WTC11 (cell line): ENCODE results near the gene NDUFB10. TPM values are rescaled to one million over a fixed set of nuclear protein-coding genes. Genes with fewer than 3 reads are reported as not detected.

Experiments
- ATAC-seq: fragments of 200-7000 bp; cut with Tn5 transposase; 2 replicates; pipeline ENCODE4 v1.10.0; 2021; ENCODE audit warnings: mild to moderate bottlenecking, moderate library complexity
- CTCF ChIA-PET: fragments of 300-600 bp; sonication (Branson Sonifier 250); formaldehyde crosslinking; loops from one replicate; lab custom pipeline; 2021; ENCODE audit warnings: antibody characterized with exemption; lab: Charles Lee
- POLR2A ChIA-PET: fragments of 350-600 bp; sonication (Branson Sonifier 250); formaldehyde crosslinking; loops from one replicate; lab custom pipeline; 2021; ENCODE audit warnings: antibody characterized with exemption; lab: Charles Lee
- DNase-seq: peaks from one replicate; pipeline ENCODE4 v3.0.0; 2021; ENCODE audit warnings: low spot score
- H3K27ac Mint-ChIP-seq: 2 replicates; pipeline ENCODE4 v1.8.0; 2021; ENCODE audit warnings: mixed read lengths
- H3K27me3 Mint-ChIP-seq: 2 replicates; pipeline ENCODE4 v1.8.0; 2021; ENCODE audit warnings: low read depth, mild to moderate bottlenecking, moderate library complexity, mixed read lengths
- H3K36me3 Mint-ChIP-seq: 2 replicates; pipeline ENCODE4 v1.8.0; 2021; ENCODE audit warnings: mixed read lengths
- H3K4me1 Mint-ChIP-seq: 2 replicates; pipeline ENCODE4 v1.8.0; 2022; ENCODE audit warnings: mixed read lengths
- H3K4me3 Mint-ChIP-seq: 2 replicates; pipeline ENCODE4 v1.8.0; 2021; ENCODE audit warnings: mild to moderate bottlenecking, moderate library complexity, mixed read lengths
- H3K9me3 Mint-ChIP-seq: 2 replicates; pipeline ENCODE4 v1.8.0; 2021; ENCODE audit warnings: mixed read lengths
- AFF4 ChIP-seq: sonication (generic); formaldehyde crosslinking; IDR thresholded peaks from 2 replicates; pipeline ENCODE4 v1.8.1; 2023; ENCODE audit warnings: mild to moderate bottlenecking, missing genetic modification reagents, borderline replicate concordance
- CBFB ChIP-seq: sonication (generic); formaldehyde crosslinking; IDR thresholded peaks from 2 replicates; pipeline ENCODE4 v1.8.1; 2022; ENCODE audit warnings: mild to moderate bottlenecking, low read depth, missing genetic modification reagents
- CREB1 ChIP-seq: sonication (generic); formaldehyde crosslinking; IDR thresholded peaks from 2 replicates; pipeline ENCODE4 v1.8.0; 2023; ENCODE audit warnings: mild to moderate bottlenecking, missing genetic modification reagents
- CREM ChIP-seq: sonication (generic); formaldehyde crosslinking; IDR thresholded peaks from 2 replicates; pipeline ENCODE4 v1.8.1; 2022; ENCODE audit warnings: mild to moderate bottlenecking, missing genetic modification reagents, moderate library complexity
- CTCF ChIP-seq: fragments of 200-600 bp; IDR thresholded peaks from 2 replicates; pipeline ENCODE4 v1.8.0; 2022; ENCODE audit warnings: antibody characterized with exemption
- ELF4 ChIP-seq: sonication (generic); formaldehyde crosslinking; IDR thresholded peaks from 2 replicates; pipeline ENCODE4 v1.8.1; 2022; ENCODE audit warnings: low read depth, mild to moderate bottlenecking, moderate library complexity, missing genetic modification reagents
- EMX1 ChIP-seq: fragments of 250-450 bp; sonication (Bioruptor Pico); IDR thresholded peaks from 2 replicates; pipeline ENCODE4 v1.8.0; 2021; ENCODE audit warnings: mild to moderate bottlenecking
- FOXK1 ChIP-seq: sonication (generic); formaldehyde crosslinking; IDR thresholded peaks from 2 replicates; pipeline ENCODE4 v1.8.0; 2022; ENCODE audit warnings: mild to moderate bottlenecking, moderate library complexity, missing genetic modification reagents
- GABPB1 ChIP-seq: sonication (generic); formaldehyde crosslinking; IDR thresholded peaks from 2 replicates; pipeline ENCODE4 v1.8.1; 2023; ENCODE audit warnings: mild to moderate bottlenecking, missing genetic modification reagents
- GRHL2 ChIP-seq: fragments of 250-450 bp; sonication (Bioruptor Pico); IDR thresholded peaks from 2 replicates; pipeline ENCODE4 v1.8.0; 2022; ENCODE audit warnings: mild to moderate bottlenecking, moderate library complexity; ENCODE audit not compliant: insufficient replicate concordance, severe bottlenecking
- IRF2 ChIP-seq: sonication (generic); formaldehyde crosslinking; IDR thresholded peaks from 2 replicates; pipeline ENCODE4 v1.8.0; 2022; ENCODE audit warnings: low read depth, missing genetic modification reagents, borderline replicate concordance
- KAT7 ChIP-seq: sonication (generic); formaldehyde crosslinking; IDR thresholded peaks from 2 replicates; pipeline ENCODE4 v1.8.1; 2023; ENCODE audit warnings: missing genetic modification reagents, mild to moderate bottlenecking, borderline replicate concordance
- NFE2L1 ChIP-seq: sonication (generic); formaldehyde crosslinking; IDR thresholded peaks from 2 replicates; pipeline ENCODE4 v1.8.1; 2023; ENCODE audit warnings: missing genetic modification reagents
- NR3C1 ChIP-seq: sonication (generic); formaldehyde crosslinking; conservative IDR thresholded peaks from 2 replicates; pipeline ENCODE4 v1.8.1; 2023; ENCODE audit warnings: low read depth, mild to moderate bottlenecking, missing genetic modification reagents
- PRRX2 ChIP-seq: fragments of 250-450 bp; sonication (Bioruptor Pico); IDR thresholded peaks from 2 replicates; pipeline ENCODE4 v1.8.0; 2021; ENCODE audit warnings: mild to moderate bottlenecking
- SMAD4 ChIP-seq: sonication (generic); formaldehyde crosslinking; IDR thresholded peaks from 2 replicates; pipeline ENCODE4 v1.8.0; 2022; ENCODE audit warnings: mild to moderate bottlenecking, missing genetic modification reagents
- ZNF263 ChIP-seq: sonication (generic); formaldehyde crosslinking; IDR thresholded peaks from 2 replicates; pipeline ENCODE4 v1.8.1; 2022; ENCODE audit warnings: low read depth, mild to moderate bottlenecking, moderate library complexity, missing genetic modification reagents
- ZNF317 ChIP-seq: sonication (generic); formaldehyde crosslinking; IDR thresholded peaks from 2 replicates; pipeline ENCODE4 v1.8.1; 2023; ENCODE audit warnings: low read depth, mild to moderate bottlenecking, moderate library complexity, missing genetic modification reagents, borderline replicate concordance
- ZNF671 ChIP-seq: fragments of 250-450 bp; sonication (Bioruptor Pico); IDR thresholded peaks from 2 replicates; pipeline ENCODE4 v1.8.0; 2021; ENCODE audit warnings: mild to moderate bottlenecking
- total RNA-seq: library from RNA; stranded (reverse); gene quantifications from 3 replicates; pipeline ENCODE4 v1.2.3, GENCODE V29; 2021
- TF ChIP-seq, protein P1 (sequence below): sonication (generic); formaldehyde crosslinking; IDR thresholded peaks from 2 replicates; pipeline ENCODE4 v1.8.0; 2022; ENCODE audit warnings: mild to moderate bottlenecking, missing genetic modification reagents
- TF ChIP-seq, protein P2 (sequence below): sonication (generic); formaldehyde crosslinking; IDR thresholded peaks from 2 replicates; pipeline ENCODE4 v1.8.0; 2022; ENCODE audit warnings: mild to moderate bottlenecking, missing genetic modification reagents

The NDUFB10 gene
- total RNA-seq, 1 experiment from 2014 or later = 228 TPM

- H3K27me3 Mint-ChIP-seq = peaks cover 48% of the 10 kb centered on the region
- POLR2A ChIA-PET = interaction anchor here (0.5 to 1.3 kb wide), 3 partner anchors 20 to 174 kb away, joined by 3 to 4 read pairs (median 3); partner anchors contain the start of genes RPS2 and TRAF7
- TF ChIP-seq ZNF263 (peak; percentile 18; the same call in 1 of the 2 replicates), CTCF (no peak), ZNF317 (CRISPR knock-in tag) (no peak), SMAD4 (no peak), EMX1 (CRISPR knock-in tag) (no peak), ELF4 (CRISPR knock-in tag) (0 out of 2 replicates have a peak, but pooled peaks have one; percentile 21), KAT7 (CRISPR knock-in tag) (0 out of 2 replicates have a peak, but pooled peaks have one; percentile 68), FOXK1 (0 out of 2 replicates have a peak, but pooled peaks have one; percentile 2)
- TF ChIP-seq, protein P1, sequence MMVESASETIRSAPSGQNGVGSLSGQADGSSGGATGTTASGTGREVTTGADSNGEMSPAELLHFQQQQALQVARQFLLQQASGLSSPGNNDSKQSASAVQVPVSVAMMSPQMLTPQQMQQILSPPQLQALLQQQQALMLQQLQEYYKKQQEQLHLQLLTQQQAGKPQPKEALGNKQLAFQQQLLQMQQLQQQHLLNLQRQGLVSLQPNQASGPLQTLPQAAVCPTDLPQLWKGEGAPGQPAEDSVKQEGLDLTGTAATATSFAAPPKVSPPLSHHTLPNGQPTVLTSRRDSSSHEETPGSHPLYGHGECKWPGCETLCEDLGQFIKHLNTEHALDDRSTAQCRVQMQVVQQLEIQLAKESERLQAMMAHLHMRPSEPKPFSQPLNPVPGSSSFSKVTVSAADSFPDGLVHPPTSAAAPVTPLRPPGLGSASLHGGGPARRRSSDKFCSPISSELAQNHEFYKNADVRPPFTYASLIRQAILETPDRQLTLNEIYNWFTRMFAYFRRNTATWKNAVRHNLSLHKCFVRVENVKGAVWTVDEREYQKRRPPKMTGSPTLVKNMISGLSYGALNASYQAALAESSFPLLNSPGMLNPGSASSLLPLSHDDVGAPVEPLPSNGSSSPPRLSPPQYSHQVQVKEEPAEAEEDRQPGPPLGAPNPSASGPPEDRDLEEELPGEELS (CRISPR knock-in tag) = 0 out of 2 replicates have a peak, but pooled peaks have one; percentile 0
- TF ChIP-seq, protein P2, sequence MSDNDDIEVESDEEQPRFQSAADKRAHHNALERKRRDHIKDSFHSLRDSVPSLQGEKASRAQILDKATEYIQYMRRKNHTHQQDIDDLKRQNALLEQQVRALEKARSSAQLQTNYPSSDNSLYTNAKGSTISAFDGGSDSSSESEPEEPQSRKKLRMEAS (CRISPR knock-in tag) = 0 out of 2 replicates have a peak, but pooled peaks have one; percentile 23
- TF ChIP-seq, all 79 proteins: peak for 6
- peak overlapping the region; percentile 81 for H3K4me3 Mint-ChIP-seq
- CTCF ChIA-PET = interaction anchor here (0.8 to 1.8 kb wide), 6 partner anchors 8 to 202 kb away, joined by 3 to 11 read pairs (median 3); partner anchors contain the start of genes NUBP2 and SPSB3
- no peaks in the 10 kb centered on the region for H3K9me3 Mint-ChIP-seq
- peak overlapping the region; percentile 63; the same call in 1 of the 2 replicates for H3K27ac Mint-ChIP-seq
- peaks cover 5% of the 10 kb centered on the region; the same call in 1 of the 2 replicates for H3K36me3 Mint-ChIP-seq
- DNase-seq = peak; percentile 46
- H3K4me1 Mint-ChIP-seq = peaks cover 34% of the 10 kb centered on the region
- ATAC-seq = no peak
These were observed 25.2 kb downstream of the NDUFB10 start for GRCh38 chr16:1984347-1985225.

DNA sequence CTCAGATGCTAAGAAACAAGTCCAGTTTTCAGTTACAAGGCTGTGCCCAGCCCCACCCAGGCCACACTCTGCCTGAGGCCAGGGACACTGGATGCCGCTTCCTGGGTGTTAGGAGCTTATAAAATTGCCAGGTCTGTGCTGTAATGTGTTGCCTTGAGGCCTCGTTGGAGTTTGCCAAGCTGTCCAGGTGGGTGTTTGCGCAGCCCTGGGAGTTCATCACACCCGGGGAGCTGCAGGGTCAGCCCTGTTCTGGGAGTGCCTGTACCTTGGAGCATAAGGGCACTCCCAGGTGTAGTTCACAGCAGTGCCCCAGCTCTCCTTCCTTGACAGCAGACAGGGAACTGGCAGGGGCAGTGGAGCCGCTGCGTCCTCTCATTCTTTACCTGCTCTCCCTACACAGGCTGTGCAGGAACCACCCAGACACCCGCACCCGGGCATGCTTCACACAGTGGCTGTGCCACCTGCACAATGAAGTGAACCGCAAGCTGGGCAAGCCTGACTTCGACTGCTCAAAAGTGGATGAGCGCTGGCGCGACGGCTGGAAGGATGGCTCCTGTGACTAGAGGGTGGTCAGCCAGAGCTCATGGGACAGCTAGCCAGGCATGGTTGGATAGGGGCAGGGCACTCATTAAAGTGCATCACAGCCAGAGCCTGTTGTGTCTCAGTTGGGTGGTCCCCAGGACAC is 26.3 kb downstream of the NDUFB10 start:
- H3K4me1 Mint-ChIP-seq = peaks cover 30% of the 10 kb centered on the region
- DNase-seq = no peak
- TF ChIP-seq CREM (CRISPR knock-in tag) (no peak), GRHL2 (CRISPR knock-in tag) (no peak), NFE2L1 (CRISPR knock-in tag) (no peak)
- TF ChIP-seq, all 79 proteins: peak for 0
- Mint-ChIP-seq H3K36me3 (peaks cover 5% of the 10 kb centered on the region; the same call in 1 of the 2 replicates), H3K27ac (no peak overlapping the region), H3K9me3 (no peaks in the 10 kb centered on the region), H3K4me3 (peak overlapping the region; percentile 81), H3K27me3 (peaks cover 40% of the 10 kb centered on the region)
- no peak for ATAC-seq
- ChIA-PET POLR2A (interaction anchor here (1.3 kb wide), 1 partner anchor 170 kb away, joined by 4 read pairs; the partner anchor contains the start of gene TRAF7), CTCF (interaction anchor here (1.4 to 1.8 kb wide), 2 partner anchors 18 to 31 kb away, joined by 4 to 11 read pairs; no protein-coding TSS in a partner anchor)

DNA sequence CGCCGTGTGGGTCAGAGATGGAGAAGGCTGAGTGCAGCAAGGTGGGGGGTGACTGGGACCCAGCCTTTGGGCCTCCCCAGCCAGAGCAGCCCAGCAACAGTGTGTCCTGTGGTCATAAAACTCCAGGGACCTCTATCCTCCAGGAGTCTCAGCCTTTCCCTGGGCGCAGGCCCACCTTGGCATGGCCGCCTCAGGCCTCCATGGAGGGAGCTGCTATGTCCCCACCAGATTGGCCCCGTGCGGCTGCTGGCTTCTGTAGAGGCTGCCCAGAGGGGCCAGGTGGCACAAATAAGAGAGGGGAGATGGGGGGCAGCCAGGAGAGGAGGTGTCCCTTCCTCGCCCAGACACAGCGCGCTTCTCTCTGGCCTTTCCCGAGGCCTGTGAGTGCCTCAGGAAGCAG is 27.9 kb downstream of the NDUFB10 start:
- ATAC-seq (no peak), DNase-seq (no peak)
- Mint-ChIP-seq H3K9me3 (no peaks in the 10 kb centered on the region), H3K27me3 (peaks cover 36% of the 10 kb centered on the region), H3K27ac (no peak overlapping the region), H3K4me1 (peaks cover 28% of the 10 kb centered on the region), H3K4me3 (no peak overlapping the region), H3K36me3 (peaks cover 5% of the 10 kb centered on the region; the same call in 1 of the 2 replicates)
- CTCF ChIA-PET = interaction anchor here (1.9 to 2.1 kb wide), 2 partner anchors 17 to 153 kb away, joined by 6 to 9 read pairs; no protein-coding TSS in a partner anchor
- POLR2A ChIA-PET = interaction anchor here (0.8 kb wide), 1 partner anchor 22 kb away, joined by 3 read pairs; the partner anchor contains the start of gene RPS2
- TF ChIP-seq CREB1 (CRISPR knock-in tag) (no peak), SMAD4 (no peak), GABPB1 (CRISPR knock-in tag) (no peak), PRRX2 (CRISPR knock-in tag) (no peak), IRF2 (no peak), AFF4 (CRISPR knock-in tag) (no peak), CBFB (CRISPR knock-in tag) (no peak), ZNF671 (no peak), NR3C1 (no peak)
